Right lobe of liver (tissue), 4 donors: ENCODE data around the gene SFSWAP.

Source experiments
- CTCF ChIP-seq, 4 donors: fragments of 200-600 bp in 3 of 4; fragments of 450-650 bp in 1 of 4; IDR thresholded peaks; one replicate each; pipeline versions ENCODE4 v1.5.1 to v1.8.0; 2016 to 2022; ENCODE audit warnings: antibody characterized with exemption in 4 of 4, mild to moderate bottlenecking in 2 of 4
- POLR2A ChIP-seq: fragments of 450-650 bp; IDR thresholded peaks from one replicate; pipeline ENCODE4 v1.6.1; 2017; ENCODE audit warnings: antibody characterized with exemption, mild to moderate bottlenecking
- donor health status: DM: no; HTN: no; CAD: no.
- donor health status: DM: no; HTN: no; CAD: no.
- donor health status: DM: no; HTN: yes; CAD: no.

- TF ChIP-seq CTCF (IDR thresholded peaks at IDR 0.05), result no peak
- no peak for TF ChIP-seq POLR2A
Measured at GRCh38 chr12:131788070-131788469, 77.2 kb downstream of the SFSWAP start.
